Measurements from ENCODE around the gene MTOR. TPM values are rescaled to one million over a fixed set of nuclear protein-coding genes. Genes with fewer than 3 reads are reported as not detected.
A peak's percentile ranks its signal among the peaks of the same experiment; 100 is the strongest.

The MTOR gene
- total RNA-seq, 1 donor from 2014 or later = 43.6 TPM

DNA sequence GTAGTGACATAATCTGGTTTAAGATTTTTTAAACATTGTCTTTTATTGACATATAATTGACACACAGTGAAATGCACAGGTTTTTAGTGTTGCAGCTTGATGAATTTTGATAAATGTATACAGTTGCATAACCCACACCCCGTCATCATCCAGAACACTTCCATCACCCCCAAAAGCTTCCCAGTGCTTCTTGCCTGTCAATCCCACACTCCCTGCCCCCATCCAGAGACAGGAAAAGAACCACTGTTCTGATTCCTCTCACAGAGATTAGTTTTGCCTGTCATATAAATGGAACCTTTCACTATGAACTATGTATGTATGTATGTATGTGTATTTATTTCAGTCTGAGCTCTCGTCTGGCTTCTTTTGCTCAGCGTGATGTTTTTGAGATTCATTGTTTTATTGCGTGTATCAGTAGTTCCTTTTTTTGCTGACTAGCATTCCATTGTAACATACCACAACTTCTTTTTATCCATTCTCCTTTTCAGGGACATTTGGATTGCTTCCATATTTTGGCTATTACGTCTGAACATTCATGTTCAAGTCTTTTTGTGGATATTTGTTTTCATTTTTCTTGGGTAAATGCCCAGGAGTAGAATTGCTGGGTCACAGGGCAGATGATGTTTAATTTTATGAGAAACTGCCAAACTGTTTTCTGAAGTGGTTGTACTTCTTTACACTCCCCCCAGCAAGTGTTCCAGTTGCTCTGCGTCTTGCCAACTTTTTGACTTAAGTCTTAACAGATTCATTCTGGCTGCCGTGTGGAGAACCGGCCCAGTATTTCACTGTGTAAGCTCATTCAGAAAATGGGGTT is 19.4 kb upstream of the MTOR start:
- no peaks in the 10 kb centered on the region for H3K27me3 Mint-ChIP-seq (ENCODE audit: low read depth, unreplicated experiment)
- no peak overlapping the region for H3K4me3 Mint-ChIP-seq (ENCODE audit: unreplicated experiment)
- no peak overlapping the region for H3K27ac Mint-ChIP-seq (ENCODE audit: unreplicated experiment)
- Histone ChIP-seq H3K4me3 (ENCODE audit: insufficient read depth, low read depth, low read length) (no peak overlapping the region), H3K79me2 (ENCODE audit: insufficient read depth, low read length) (peaks cover 7% of the 10 kb centered on the region), H4K20me1 (ENCODE audit: insufficient read depth, low read length) (peaks cover 32% of the 10 kb centered on the region), H3K9ac (ENCODE audit: low read length) (no peak overlapping the region), H3K4me1 (ENCODE audit: insufficient read depth, low read length) (peaks cover 12% of the 10 kb centered on the region), H2AFZ (ENCODE audit: low read depth, low read length) (no peak overlapping the region), H3K27ac (ENCODE audit: low read depth, low read length) (peak overlapping the region; percentile 30), H3K36me3 (ENCODE audit: insufficient read depth, low read length) (no peaks in the 10 kb centered on the region), H3K9me3 (ENCODE audit: insufficient read depth, low read depth, low read length) (no peaks in the 10 kb centered on the region), H3K4me2 (ENCODE audit: low read length) (peak overlapping the region; percentile 27), H3K27me3 (ENCODE audit: insufficient read depth, low read length) (no peaks in the 10 kb centered on the region)
- TF ChIP-seq EZH2 (IDR thresholded peaks at IDR 0.05; ENCODE audit: insufficient read depth, low read length) = no peak
- TF ChIP-seq, protein P1, sequence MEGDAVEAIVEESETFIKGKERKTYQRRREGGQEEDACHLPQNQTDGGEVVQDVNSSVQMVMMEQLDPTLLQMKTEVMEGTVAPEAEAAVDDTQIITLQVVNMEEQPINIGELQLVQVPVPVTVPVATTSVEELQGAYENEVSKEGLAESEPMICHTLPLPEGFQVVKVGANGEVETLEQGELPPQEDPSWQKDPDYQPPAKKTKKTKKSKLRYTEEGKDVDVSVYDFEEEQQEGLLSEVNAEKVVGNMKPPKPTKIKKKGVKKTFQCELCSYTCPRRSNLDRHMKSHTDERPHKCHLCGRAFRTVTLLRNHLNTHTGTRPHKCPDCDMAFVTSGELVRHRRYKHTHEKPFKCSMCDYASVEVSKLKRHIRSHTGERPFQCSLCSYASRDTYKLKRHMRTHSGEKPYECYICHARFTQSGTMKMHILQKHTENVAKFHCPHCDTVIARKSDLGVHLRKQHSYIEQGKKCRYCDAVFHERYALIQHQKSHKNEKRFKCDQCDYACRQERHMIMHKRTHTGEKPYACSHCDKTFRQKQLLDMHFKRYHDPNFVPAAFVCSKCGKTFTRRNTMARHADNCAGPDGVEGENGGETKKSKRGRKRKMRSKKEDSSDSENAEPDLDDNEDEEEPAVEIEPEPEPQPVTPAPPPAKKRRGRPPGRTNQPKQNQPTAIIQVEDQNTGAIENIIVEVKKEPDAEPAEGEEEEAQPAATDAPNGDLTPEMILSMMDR (IDR thresholded peaks at IDR 0.05; ENCODE audit: insufficient read depth, low read depth, low read length) = no peak
- H3K4me1 Mint-ChIP-seq (ENCODE audit: low read depth, unreplicated experiment) = peaks cover 11% of the 10 kb centered on the region
- H3K9me3 Mint-ChIP-seq (ENCODE audit: unreplicated experiment) = no peaks in the 10 kb centered on the region
- peaks cover 3% of the 10 kb centered on the region for H3K36me3 Mint-ChIP-seq (ENCODE audit: low read depth, unreplicated experiment)
- FAIRE-seq (peak; percentile 62), DNase-seq (ENCODE audit: low read depth) (peak; percentile 92)

DNA sequence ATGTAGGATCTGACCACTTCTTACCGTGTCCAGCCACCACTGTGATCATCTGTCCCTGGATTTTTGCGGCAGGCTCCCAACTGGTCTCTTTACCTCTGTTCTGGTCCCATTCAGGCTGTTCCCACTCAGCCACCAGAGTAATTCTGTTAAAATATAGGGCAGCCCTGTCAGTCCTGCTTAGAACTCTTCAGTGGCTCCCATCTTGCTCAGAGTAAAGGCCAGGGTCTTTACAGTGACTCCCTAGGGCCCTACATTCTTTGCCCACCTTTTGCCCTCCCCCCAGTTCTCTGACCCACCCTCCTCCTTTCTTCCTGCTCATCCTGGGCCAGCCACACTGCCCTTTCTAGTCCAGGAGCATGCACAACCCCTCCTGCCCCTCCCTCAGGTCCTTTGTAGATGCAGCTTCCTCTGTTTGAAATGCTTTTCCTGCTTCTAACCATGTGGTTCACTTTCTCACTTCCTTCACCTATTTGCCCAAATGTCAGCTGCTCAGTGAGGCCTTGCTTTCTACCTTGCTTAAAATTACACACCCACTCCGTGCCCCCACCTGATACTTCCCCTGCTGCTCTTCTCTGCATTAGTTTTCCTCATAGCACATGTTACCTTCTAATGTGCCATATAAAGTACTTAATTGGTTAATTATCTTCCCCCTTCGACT is 18.5 kb upstream of the MTOR start:
- Histone ChIP-seq H3K27me3 (ENCODE audit: insufficient read depth, low read length) (no peaks in the 10 kb centered on the region), H3K4me2 (ENCODE audit: low read length) (no peak overlapping the region), H3K4me3 (ENCODE audit: insufficient read depth, low read depth, low read length) (no peak overlapping the region), H3K27ac (ENCODE audit: low read depth, low read length) (no peak overlapping the region), H4K20me1 (ENCODE audit: insufficient read depth, low read length) (peaks cover 27% of the 10 kb centered on the region), H3K9me3 (ENCODE audit: insufficient read depth, low read depth, low read length) (no peaks in the 10 kb centered on the region), H3K9ac (ENCODE audit: low read length) (no peak overlapping the region), H2AFZ (ENCODE audit: low read depth, low read length) (no peak overlapping the region), H3K4me1 (ENCODE audit: insufficient read depth, low read length) (peaks cover 7% of the 10 kb centered on the region), H3K36me3 (ENCODE audit: insufficient read depth, low read length) (no peaks in the 10 kb centered on the region), H3K79me2 (ENCODE audit: insufficient read depth, low read length) (peaks cover 11% of the 10 kb centered on the region)
- no peaks in the 10 kb centered on the region for H3K9me3 Mint-ChIP-seq (ENCODE audit: unreplicated experiment)
- H3K27me3 Mint-ChIP-seq (ENCODE audit: low read depth, unreplicated experiment) = no peaks in the 10 kb centered on the region
- no peak for FAIRE-seq
- no peak for DNase-seq (ENCODE audit: low read depth)
- peaks cover 8% of the 10 kb centered on the region for H3K4me1 Mint-ChIP-seq (ENCODE audit: low read depth, unreplicated experiment)
- H3K4me3 Mint-ChIP-seq (ENCODE audit: unreplicated experiment) = no peak overlapping the region
- peaks cover 3% of the 10 kb centered on the region for H3K36me3 Mint-ChIP-seq (ENCODE audit: low read depth, unreplicated experiment)
- TF ChIP-seq, protein P1 (IDR thresholded peaks at IDR 0.05; ENCODE audit: insufficient read depth, low read depth, low read length) = no peak
- TF ChIP-seq EZH2 (IDR thresholded peaks at IDR 0.05; ENCODE audit: insufficient read depth, low read length) = no peak
- no peak overlapping the region for H3K27ac Mint-ChIP-seq (ENCODE audit: unreplicated experiment)
